ENCODE data around the gene RPP40. TPM values are rescaled to one million over a fixed set of nuclear protein-coding genes. Genes with fewer than 3 reads are reported as not detected.

The RPP40 gene
- total RNA-seq, 1 experiment from 2014 or later = 15.9 TPM

DNA sequence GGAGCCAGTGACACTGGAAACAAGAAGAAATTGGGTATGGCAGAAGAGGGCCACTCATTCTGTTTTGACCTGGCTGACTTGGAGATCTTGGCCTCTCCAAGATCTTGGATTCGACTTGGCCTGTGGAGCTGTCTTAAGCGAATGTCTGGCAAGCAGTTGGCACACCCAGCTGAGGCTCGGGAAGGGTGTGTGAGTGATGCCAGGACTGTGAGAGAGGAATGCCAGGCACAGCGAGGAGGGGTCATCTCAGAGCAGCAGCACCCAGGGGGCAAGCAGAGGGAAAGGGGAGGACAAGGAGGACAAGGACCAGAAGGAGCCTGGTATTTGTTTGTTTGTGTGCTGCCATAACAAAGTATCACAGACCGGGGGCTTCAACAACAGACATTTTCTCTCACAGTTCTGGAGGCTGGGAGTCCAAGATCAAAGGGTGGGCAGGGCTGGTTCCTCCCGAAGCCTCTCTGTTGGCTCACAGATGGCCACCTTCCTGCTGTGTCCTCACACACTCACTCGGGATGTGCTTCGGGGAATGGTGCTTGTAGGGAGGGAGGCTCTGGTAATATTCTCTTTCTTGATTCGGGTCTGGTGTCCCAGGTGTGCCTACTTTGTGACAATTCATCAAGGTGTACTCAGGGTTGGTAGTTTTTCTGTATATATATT lies 33.0 kb downstream of the RPP40 start:
- no TSS peak for BruUV-seq (replicated peaks)
- no peak overlapping the region for H2AFZ ChIP-seq (ENCODE audit: low read depth, low read length, poor library complexity, severe bottlenecking)
- intact Hi-C loops (cut with micrococcal nuclease) = no loop called here

More for the DNA sequence above, 33.0 kb downstream of the RPP40 start:
- no peaks in the 10 kb centered on the region for H3K27me3 ChIP-seq (ENCODE audit: insufficient read depth, low read length)
- H3K9me2 ChIP-seq (ENCODE audit: insufficient read depth) = no peaks in the 10 kb centered on the region
- no peak overlapping the region for H3K9ac ChIP-seq (ENCODE audit: low read length)
- H4K20me1 ChIP-seq (ENCODE audit: insufficient read depth) = no peaks in the 10 kb centered on the region
- DNase-seq (ENCODE audit: low read depth, low spot score) (no peak), ATAC-seq (no peak)
- POLR2A ChIA-PET = no interaction called here
- RAD21 ChIA-PET (ENCODE audit: low non-redundant PET in 1 of 2, low total read pairs in 2 of 2, uncharacterized antibody in 2 of 2, unreplicated experiment in 2 of 2) = no interaction called here
- no peaks in the 10 kb centered on the region for H3K79me2 ChIP-seq (ENCODE audit: insufficient read depth, low read length)
- no peak overlapping the region for H3K27ac ChIP-seq (ENCODE audit: low read depth, low read length)
- no peaks in the 10 kb centered on the region for H3K36me3 ChIP-seq (ENCODE audit: control insufficient read depth in 1 of 2, insufficient read depth in 2 of 2, low read length in 2 of 2)
- H3K9me3 ChIP-seq (ENCODE audit: control insufficient read depth in 1 of 2, insufficient read depth in 1 of 2, low read depth in 1 of 2, low read length in 2 of 2) = no peaks in the 10 kb centered on the region
- TF ChIP-seq ELF1 (IDR thresholded peaks at IDR 0.05; ENCODE audit: borderline replicate concordance, low read depth) (no peak), ZNF274 (IDR thresholded peaks at IDR 0.05; ENCODE audit: low read depth, low read length) (no peak), ZFX (IDR thresholded peaks at IDR 0.05) (no peak), EZH2 (IDR thresholded peaks at IDR 0.05) (no peak), EZH2phosphoT487 (IDR thresholded peaks at IDR 0.05; ENCODE audit: borderline replicate concordance) (no peak), FOSL1 (IDR thresholded peaks at IDR 0.05; ENCODE audit: low read depth) (no peak), SRF (IDR thresholded peaks at IDR 0.05; ENCODE audit: low read depth) (no peak), TCF7L2 (IDR thresholded peaks at IDR 0.05; ENCODE audit: borderline replicate concordance, extremely low read depth, insufficient read depth, insufficient read length) (no peak), JUND (IDR thresholded peaks at IDR 0.05) (no peak), POLR2AphosphoS5 (IDR thresholded peaks at IDR 0.05; ENCODE audit: low read depth, low read length) (no peak)
- TF ChIP-seq, protein P1, sequence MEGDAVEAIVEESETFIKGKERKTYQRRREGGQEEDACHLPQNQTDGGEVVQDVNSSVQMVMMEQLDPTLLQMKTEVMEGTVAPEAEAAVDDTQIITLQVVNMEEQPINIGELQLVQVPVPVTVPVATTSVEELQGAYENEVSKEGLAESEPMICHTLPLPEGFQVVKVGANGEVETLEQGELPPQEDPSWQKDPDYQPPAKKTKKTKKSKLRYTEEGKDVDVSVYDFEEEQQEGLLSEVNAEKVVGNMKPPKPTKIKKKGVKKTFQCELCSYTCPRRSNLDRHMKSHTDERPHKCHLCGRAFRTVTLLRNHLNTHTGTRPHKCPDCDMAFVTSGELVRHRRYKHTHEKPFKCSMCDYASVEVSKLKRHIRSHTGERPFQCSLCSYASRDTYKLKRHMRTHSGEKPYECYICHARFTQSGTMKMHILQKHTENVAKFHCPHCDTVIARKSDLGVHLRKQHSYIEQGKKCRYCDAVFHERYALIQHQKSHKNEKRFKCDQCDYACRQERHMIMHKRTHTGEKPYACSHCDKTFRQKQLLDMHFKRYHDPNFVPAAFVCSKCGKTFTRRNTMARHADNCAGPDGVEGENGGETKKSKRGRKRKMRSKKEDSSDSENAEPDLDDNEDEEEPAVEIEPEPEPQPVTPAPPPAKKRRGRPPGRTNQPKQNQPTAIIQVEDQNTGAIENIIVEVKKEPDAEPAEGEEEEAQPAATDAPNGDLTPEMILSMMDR (IDR thresholded peaks at IDR 0.05 in 2 of 3, conservative IDR thresholded peaks at IDR 0.05 in 1 of 3; ENCODE audit: borderline replicate concordance in 1 of 3, insufficient read depth in 1 of 3, low read depth in 2 of 3, low read length in 2 of 3) = no peak
- TF ChIP-seq, protein P2, sequence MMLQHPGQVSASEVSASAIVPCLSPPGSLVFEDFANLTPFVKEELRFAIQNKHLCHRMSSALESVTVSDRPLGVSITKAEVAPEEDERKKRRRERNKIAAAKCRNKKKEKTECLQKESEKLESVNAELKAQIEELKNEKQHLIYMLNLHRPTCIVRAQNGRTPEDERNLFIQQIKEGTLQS (IDR thresholded peaks at IDR 0.05) = no peak
- no peaks in the 10 kb centered on the region for H3K4me1 ChIP-seq (ENCODE audit: control insufficient read depth in 1 of 2, insufficient read depth in 2 of 2, low read length in 2 of 2)
- H3K4me3 ChIP-seq (replicated peaks in 1 of 2; ENCODE audit: low read depth in 1 of 2, low read length in 2 of 2) = no peak overlapping the region
- H3K4me2 ChIP-seq (ENCODE audit: low read length) = no peak overlapping the region
- CTCF ChIA-PET = no interaction called here
